HG02759 (cell line): ENCODE data around the gene LAMA4.
"Not testable (repeated sequence)": the region's sequence is repeated elsewhere in the genome, so short reads cannot be mapped to it uniquely, and the experiment has no call there.

Experiments used
- ATAC-seq: cut with Tn5 transposase; IDR thresholded peaks from one replicate; pipeline ENCODE4 v1.9.1; 2021; ENCODE audit warnings: mild to moderate bottlenecking, moderate library complexity; ENCODE audit not compliant: unreplicated experiment

The LAMA4 gene

GRCh38 chr6:112218563-112218962 lies 35.8 kb downstream of the LAMA4 start:
- ATAC-seq, result no peak

DNA sequence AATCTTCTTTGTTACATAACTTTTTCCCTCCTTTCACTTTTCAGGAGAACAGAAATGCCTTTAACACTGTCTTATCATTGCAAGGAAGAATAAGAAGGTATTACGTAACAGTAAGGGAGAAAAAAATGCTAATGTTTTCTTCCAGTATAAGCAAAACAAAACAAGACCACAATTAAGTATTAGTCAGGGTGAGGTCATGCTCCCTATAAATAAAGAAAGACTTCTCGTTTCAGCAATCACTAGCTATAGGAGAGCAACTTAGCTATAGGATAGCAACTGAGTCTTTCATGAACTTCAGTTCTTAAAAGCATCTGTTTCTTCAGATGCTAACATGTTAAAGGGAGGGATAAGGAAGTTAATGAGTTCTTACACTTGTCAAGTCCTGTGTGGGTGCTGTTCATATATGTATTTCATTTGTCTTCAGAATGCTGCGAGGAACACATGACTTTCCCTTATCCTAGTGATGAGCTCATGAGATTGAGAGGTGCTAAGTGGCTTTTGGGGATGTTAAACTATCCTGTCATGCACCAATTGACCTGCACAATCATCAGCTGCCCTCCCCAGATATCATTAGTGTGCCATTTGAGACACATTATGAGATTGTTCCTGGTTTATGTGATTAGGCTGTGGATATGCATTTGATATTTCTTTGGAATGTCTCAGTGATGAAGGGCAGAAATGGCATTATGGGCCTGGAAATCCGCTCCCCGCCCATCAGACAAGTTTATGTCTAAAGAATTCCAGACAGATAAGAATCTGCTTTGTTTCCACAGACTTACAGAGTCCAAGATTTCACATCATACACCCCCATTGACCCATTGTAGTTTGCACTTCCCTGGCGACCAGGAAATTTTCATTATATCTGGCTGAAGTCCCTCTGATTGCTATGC lies 37.5 kb downstream of the LAMA4 start:
- ATAC-seq, result no peak

- no peak for ATAC-seq
Measured at GRCh38 chr6:112215488-112216284, 38.7 kb downstream of the LAMA4 start.

DNA sequence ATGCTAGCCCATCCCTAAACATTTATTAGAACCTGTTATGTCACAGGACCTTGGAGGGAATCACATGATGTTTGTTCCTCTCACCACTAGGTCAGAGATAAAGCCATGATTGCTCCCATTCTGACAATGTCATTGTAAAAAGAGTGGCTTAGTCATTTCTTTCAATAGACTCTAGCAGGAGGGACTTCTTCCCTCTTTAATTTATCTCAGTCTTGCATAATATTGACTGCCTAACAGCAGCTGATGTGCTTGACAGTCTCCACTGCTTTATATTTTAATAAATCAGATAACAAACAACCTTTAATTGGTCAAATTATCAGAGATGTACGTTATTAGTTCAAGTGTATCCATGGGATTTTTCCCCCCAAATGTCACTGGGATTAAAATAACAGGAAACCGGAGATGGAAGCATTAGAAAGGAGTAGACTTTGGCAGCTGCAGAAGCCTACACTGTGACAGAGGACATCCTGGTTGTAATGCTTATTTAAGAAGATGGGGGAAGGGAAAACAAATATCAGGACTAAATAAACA lies 39.6 kb downstream of the LAMA4 start:
- no peak for ATAC-seq

GRCh38 chr6:112210852-112211251 lies 43.5 kb downstream of the LAMA4 start:
- ATAC-seq, result no peak

DNA sequence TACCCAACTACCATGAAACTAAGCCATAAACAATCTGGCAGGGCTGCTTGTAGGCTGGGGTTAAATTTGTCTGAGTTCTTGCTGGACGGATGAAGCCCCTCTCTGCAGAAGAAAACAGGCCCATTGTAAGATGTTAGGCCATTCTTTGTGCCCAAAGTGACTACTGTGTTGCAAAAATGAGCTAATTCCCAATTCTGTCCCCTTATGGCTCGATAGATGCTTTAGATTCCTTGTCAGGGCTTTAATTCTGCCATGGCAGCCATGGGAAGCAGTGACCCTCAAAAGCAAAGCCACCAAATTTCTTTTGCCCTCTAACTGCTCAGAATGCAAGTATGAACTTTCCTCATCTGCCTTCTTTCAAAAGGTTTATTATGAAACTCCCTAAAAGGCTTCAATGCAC lies 45.2 kb downstream of the LAMA4 start:
- ATAC-seq, result no peak

DNA sequence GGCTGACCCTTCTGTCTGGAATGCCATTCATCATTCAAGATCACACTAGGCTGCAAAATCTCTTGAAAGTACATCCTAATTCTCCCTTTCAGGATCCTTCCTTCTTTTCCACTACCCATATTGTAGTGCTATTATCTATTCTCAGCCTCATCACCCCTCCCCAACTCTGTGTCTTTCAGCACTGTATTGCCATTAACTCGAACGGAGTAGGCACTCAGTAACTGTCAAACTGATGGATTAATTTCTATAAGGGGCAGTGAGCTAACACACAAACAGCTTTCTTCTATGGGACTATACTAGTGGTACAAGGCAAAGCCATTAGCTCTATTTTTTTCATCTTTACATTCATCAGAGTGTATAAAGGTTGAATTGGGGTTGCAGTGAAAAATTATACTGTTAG lies 46.6 kb downstream of the LAMA4 start:
- ATAC-seq, result no peak

GRCh38 chr6:112207131-112207530 lies 47.2 kb downstream of the LAMA4 start:
- ATAC-seq, result no peak

- ATAC-seq, result no peak
Measured at GRCh38 chr6:112206110-112206458, 48.3 kb downstream of the LAMA4 start.

DNA sequence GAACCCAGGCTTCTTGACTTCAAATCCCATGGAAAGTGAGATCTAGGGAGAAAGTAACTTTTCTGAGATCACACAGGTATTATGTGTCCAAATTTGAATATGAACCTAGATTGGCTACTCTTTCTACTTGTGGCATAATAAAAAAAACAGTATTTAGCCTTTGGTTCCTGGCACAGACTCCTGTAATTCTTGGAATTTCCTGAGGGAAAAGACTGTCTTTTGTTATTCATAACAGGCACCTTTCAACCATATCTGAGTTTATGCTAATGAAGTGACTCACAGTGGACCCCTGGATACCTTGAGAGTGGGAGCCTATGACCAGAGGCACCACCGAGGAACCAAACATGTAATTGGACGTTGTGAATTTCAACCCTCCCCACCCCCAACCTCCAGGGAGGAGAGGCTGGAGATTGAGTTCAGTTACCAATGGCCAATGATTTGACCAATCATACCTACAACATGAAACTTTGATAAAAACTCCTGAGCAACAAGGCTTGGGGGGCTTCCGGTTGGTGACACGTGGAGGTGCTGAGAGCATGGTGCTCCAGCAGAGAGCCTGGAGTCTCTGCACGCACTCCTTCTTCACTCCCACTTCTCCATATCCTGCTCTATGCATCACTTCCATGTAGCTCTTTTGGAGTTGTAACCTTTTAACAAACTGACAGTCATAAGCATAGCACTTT lies 48.8 kb downstream of the LAMA4 start:
- no peak for ATAC-seq

GRCh38 chr6:112204350-112204706 lies 50.0 kb downstream of the LAMA4 start:
- no peak for ATAC-seq

- no peak for ATAC-seq
Measured at GRCh38 chr6:112203577-112204349, 50.6 kb downstream of the LAMA4 start.

- ATAC-seq, result peak; percentile 57
Measured at GRCh38 chr6:112202639-112203341, 51.6 kb downstream of the LAMA4 start.

DNA sequence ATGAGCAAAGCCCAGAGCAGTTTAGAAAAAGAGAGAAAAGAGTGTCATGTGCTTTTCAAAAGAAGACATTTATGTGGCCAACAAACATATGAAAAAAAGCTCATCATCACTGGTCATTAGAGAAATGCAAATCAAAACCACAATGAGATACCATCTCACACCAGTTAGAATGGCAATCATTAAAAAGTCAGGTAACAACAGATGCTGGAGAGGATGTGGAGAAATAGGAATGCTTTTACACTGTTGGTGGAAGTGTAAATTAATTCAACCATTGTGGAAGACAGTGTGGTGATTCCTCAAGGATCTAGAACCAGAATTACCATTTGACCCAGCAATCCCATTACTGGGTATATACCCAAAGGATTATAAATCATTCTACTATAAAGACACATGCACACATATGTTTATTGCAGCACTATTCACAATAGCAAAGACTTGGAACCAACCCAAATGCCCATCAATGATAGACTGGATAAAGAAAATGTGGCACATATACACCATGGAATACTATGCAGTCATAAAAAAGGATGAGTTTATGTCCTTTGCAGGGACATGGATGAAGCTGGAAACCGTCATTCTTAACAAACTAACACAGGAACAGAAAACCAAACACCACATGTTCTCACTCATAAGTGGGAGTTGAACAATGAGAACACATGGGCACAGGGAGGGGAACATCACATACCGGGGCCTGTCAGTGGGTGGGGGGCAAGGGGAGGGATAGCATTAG lies 54.0 kb downstream of the LAMA4 start:
- not testable (repeated sequence) for ATAC-seq

- ATAC-seq, result no peak
Measured at GRCh38 chr6:112199001-112199403, 55.4 kb downstream of the LAMA4 start.

- ATAC-seq, result no peak
Measured at GRCh38 chr6:112198582-112198981, 55.8 kb downstream of the LAMA4 start.

DNA sequence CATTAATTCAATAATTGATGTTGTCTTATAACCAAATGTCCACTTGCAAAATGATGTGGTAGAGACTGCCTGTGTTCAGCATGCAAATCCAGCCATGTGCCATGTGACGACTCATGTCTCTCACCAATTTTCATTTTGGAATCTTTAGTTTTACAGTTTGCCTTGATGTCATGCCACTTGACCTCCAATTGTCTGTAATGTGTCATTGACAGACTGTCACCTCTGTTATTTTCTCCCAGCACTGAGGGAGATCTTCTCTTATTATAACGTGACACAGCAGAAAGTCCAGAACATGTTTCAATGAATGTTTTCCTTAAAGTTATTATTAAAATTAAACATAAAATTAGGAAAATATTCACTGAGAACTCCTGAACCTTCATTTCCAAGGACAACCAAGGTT lies 56.7 kb downstream of the LAMA4 start:
- no peak for ATAC-seq

DNA sequence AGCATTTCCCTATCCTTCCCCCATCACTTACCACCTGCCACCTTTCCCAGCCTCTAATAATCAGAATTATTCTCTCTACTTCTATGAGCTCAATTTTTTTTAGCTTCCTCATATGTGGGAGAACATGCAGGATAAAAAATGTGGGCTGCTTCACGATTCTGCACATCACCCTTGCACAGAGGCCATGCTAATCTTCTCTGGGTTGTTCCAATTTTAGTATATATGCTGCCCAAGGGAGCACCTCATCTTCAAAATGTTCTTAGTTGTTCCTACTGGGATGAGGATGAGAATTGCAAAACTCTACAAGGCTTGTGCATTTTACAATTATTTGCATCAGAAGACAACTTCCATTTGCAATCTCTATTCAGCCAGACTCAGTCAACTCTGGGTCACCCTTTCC lies 58.1 kb downstream of the LAMA4 start:
- ATAC-seq, result no peak

- ATAC-seq, result no peak
Measured at GRCh38 chr6:112195166-112195565, 59.2 kb downstream of the LAMA4 start.
